K562 (cell line): Measurements from ENCODE around the gene SCIN. TPM values are rescaled to one million over a fixed set of nuclear protein-coding genes. Genes with fewer than 3 reads are reported as not detected.

ENCODE experiments used
- ATAC-seq: fragments of 200-7000 bp; cut with Tn5 transposase; 3 replicates; pipeline ENCODE4 v1.9.1; 2020; ENCODE audit warnings: moderate library complexity
- BruUV-seq: library from RNA; stranded (reverse); fragments of 400-500 nt; replicated peaks from 2 replicates; lab custom pipeline; 2021; lab: Mats Ljungman, UMichigan
- CTCF ChIA-PET: fragments of 300-600 bp; formaldehyde crosslinking; extraction: SDS; loops from one replicate; lab custom pipeline; 2021; ENCODE audit warnings: low intra/inter-chr PET ratio; lab: Yijun Ruan, JAX
- POLR2A ChIA-PET: fragments of 300-600, 350-650 bp; sonication (Branson Sonifier 250); formaldehyde crosslinking; extraction: SDS; loops from one replicate; lab custom pipeline; 2021; ENCODE audit warnings: antibody characterized with exemption, inconsistent platforms; lab: Yijun Ruan, JAX
- DNase-seq, 4 experiments: peaks; one replicate each; pipeline versions ENCODE4 v3.0.0 to v3.0.0-alpha.2; 2011 to 2018; ENCODE audit warnings: low spot score in 3 of 4, mixed read lengths in 3 of 4; ENCODE audit errors: extremely low read depth in 1 of 4
- FAIRE-seq: peaks from 2 replicates; lab custom pipeline; 2011; peaks lifted over from hg19 to GRCh38; lab: Jason Lieb, UNC
- H2AFZ ChIP-seq: 2 replicates; pipeline ENCODE4 v1.6.0; 2011; ENCODE audit warnings: low read depth, low read length, control low read depth, inconsistent platforms
- H3K27ac ChIP-seq: fragments of 200-600 bp; 3 replicates; pipeline ENCODE4 v1.8.0; 2011; ENCODE audit warnings: low read depth, mild to moderate bottlenecking, control low read depth, inconsistent platforms, low read length, moderate library complexity, mixed read lengths; ENCODE audit errors: extremely low read depth
- H3K27me3 ChIP-seq, 2 experiments: fragments of 300-600 bp in 1 of 2; 2 replicates in 1 of 2; 3 replicates in 1 of 2; pipeline versions ENCODE4 v1.6.0 to v1.8.0; 2011; ENCODE audit warnings: inconsistent platforms in 2 of 2, low read length in 2 of 2, mild to moderate bottlenecking in 1 of 2, mixed read lengths in 1 of 2, moderate library complexity in 1 of 2; ENCODE audit not compliant: control insufficient read depth in 2 of 2, insufficient read depth in 2 of 2
- H3K36me3 ChIP-seq: fragments of 300-600 bp; 3 replicates; pipeline ENCODE4 v1.8.0; 2011; ENCODE audit warnings: mild to moderate bottlenecking, low read length, inconsistent platforms; ENCODE audit not compliant: control insufficient read depth, insufficient read depth
- H3K4me1 ChIP-seq, 2 experiments: fragments of 200-600 bp in 1 of 2; replicated peaks in 1 of 2; 2 replicates in 1 of 2; 3 replicates in 1 of 2; pipeline versions ENCODE4 v1.5.1 to v1.8.0; 2011; ENCODE audit warnings: inconsistent platforms in 2 of 2, low read length in 2 of 2, mild to moderate bottlenecking in 1 of 2, mixed read lengths in 1 of 2, moderate library complexity in 1 of 2; ENCODE audit not compliant: control insufficient read depth in 2 of 2, insufficient read depth in 2 of 2
- H3K4me2 ChIP-seq: 2 replicates; pipeline ENCODE4 v1.6.1; 2011; ENCODE audit warnings: low read length, control low read depth, inconsistent platforms, mixed read lengths; ENCODE audit not compliant: insufficient read depth
- H3K4me3 ChIP-seq: fragments of 200-600 bp; sonication (generic), shearing (Covaris generic); 2 replicates; pipeline ENCODE4 v1.5.1; 2016; ENCODE audit warnings: control low read depth, inconsistent platforms
- H3K79me2 ChIP-seq: fragments of 200-600 bp; 3 replicates; pipeline ENCODE4 v1.8.0; 2011; ENCODE audit warnings: low read length, inconsistent platforms; ENCODE audit not compliant: control insufficient read depth, insufficient read depth
- H3K9ac ChIP-seq, 2 experiments: 2 replicates each; pipeline versions ENCODE4 v1.6.0 to v1.6.1; 2011; ENCODE audit warnings: low read depth in 2 of 2, low read length in 2 of 2, control low read depth in 1 of 2, inconsistent platforms in 1 of 2, mild to moderate bottlenecking in 1 of 2, mixed read lengths in 1 of 2; ENCODE audit not compliant: insufficient read depth in 1 of 2
- H3K9me1 ChIP-seq: one replicate; pipeline ENCODE4 v1.6.0; 2011; ENCODE audit warnings: inconsistent platforms, mild to moderate bottlenecking, low read length, moderate library complexity; ENCODE audit not compliant: control insufficient read depth, insufficient read depth
- H3K9me3 ChIP-seq: replicated peaks from 2 replicates; pipeline ENCODE4 v1.5.1; 2011; ENCODE audit warnings: low read depth, low read length, inconsistent platforms; ENCODE audit not compliant: control insufficient read depth, insufficient read depth
- H4K20me1 ChIP-seq: replicated peaks from 2 replicates; pipeline ENCODE4 v1.6.1; 2011; ENCODE audit warnings: low read length, inconsistent platforms, mixed read lengths; ENCODE audit not compliant: control insufficient read depth, insufficient read depth
- AFF1 ChIP-seq, 2 experiments: fragments of 450-650 bp; IDR thresholded peaks; 2 replicates each; pipeline ENCODE4 v1.6.1; 2018; ENCODE audit warnings: mild to moderate bottlenecking in 2 of 2, low read depth in 1 of 2; ENCODE audit not compliant: partially characterized antibody in 2 of 2
- ELF2 ChIP-seq: fragments of 250-450 bp; sonication (Bioruptor Pico); IDR thresholded peaks from 2 replicates; pipeline ENCODE4 v1.5.0; 2021; ENCODE audit warnings: mild to moderate bottlenecking
- KLF16 ChIP-seq: IDR thresholded peaks from 2 replicates; pipeline ENCODE4 v1.6.1; 2016; ENCODE audit warnings: antibody characterized with exemption
- SRSF9 ChIP-seq: fragments of 200-400 bp; formaldehyde crosslinking; IDR thresholded peaks from 2 replicates; pipeline ENCODE4 v1.6.1; 2017; ENCODE audit warnings: low read depth, low read length, borderline replicate concordance
- TCFL5 ChIP-seq: fragments of 250-450 bp; sonication (Bioruptor Pico); conservative IDR thresholded peaks from 2 replicates; pipeline ENCODE4 v1.6.1; 2021; ENCODE audit warnings: mild to moderate bottlenecking, moderate library complexity, matching md5 sums
- THAP7 ChIP-seq: fragments of 250-450 bp; sonication (Bioruptor Pico); IDR thresholded peaks from 2 replicates; pipeline ENCODE4 v1.5.0; 2021
- XRCC3 ChIP-seq: fragments of 450-650 bp; IDR thresholded peaks from 2 replicates; pipeline ENCODE4 v1.6.1; 2017; ENCODE audit warnings: mild to moderate bottlenecking, moderate library complexity
- ZNF444 ChIP-seq: fragments of 250-450 bp; sonication (Bioruptor Pico); IDR thresholded peaks from 2 replicates; pipeline ENCODE4 v1.4.0; 2020; ENCODE audit warnings: mild to moderate bottlenecking, moderate library complexity
- ZNF644 ChIP-seq: fragments of 200-800 bp; sonication (Bioruptor generic); IDR thresholded peaks from 2 replicates; pipeline ENCODE4 v1.6.1; 2016; ENCODE audit warnings: low read depth, missing genetic modification characterization, missing compliant biosample characterization
- WGBS: fragments of 100-300 bp; shearing (Covaris generic); methylation state at CpG from one replicate; pipeline ENCODE4 v1.1.6; 2016; ENCODE audit warnings: low coverage, mixed read lengths; ENCODE audit not compliant: insufficient coverage; ENCODE audit errors: missing lambda C conversion rate; 5-methylcytosine and 5-hydroxymethylcytosine counted together
- in situ Hi-C: fragments of 300-500 bp; cut with MboI; formaldehyde crosslinking; loops from 4 replicates; pipeline ENCODE4 v1.15.0; 2018; ENCODE audit warnings: inconsistent platforms, mixed read lengths
- intact Hi-C: fragments of 100-400 bp; cut with micrococcal nuclease; formaldehyde crosslinking; loops from 2 replicates; pipeline ENCODE4 v1.14.2; 2022
- polyA plus RNA-seq, 8 experiments: library from polyadenylated mRNA; depleted of rRNA in 4 of 8; stranded (reverse) in 5 of 8; unstranded in 3 of 8; fragments of >200 nt; fragmentation: Nextera tagmentation in 2 of 8; fragmentation: Illumina TruSeq in 1 of 8; extraction: Ambion mirVana in 2 of 8; extraction: Trizol in 1 of 8; gene quantifications; 2 replicates each; pipeline versions ENCODE4 v1.2.1 to v1.2.3, GENCODE V29; 2011 to 2014; ENCODE audit warnings: inconsistent platforms in 1 of 8, missing spikeins in 1 of 8
- total RNA-seq, 7 experiments: library from RNA; depleted of rRNA in 6 of 7; stranded (reverse); fragments of >200 nt in 6 of 7; fragmentation: Illumina TruSeq in 2 of 7; extraction: Trizol in 2 of 7; gene quantifications; 2 replicates each; pipeline versions ENCODE4 v1.2.1 to v1.2.3, GENCODE V29; 2011 to 2021; ENCODE audit warnings: low replicate concordance in 1 of 7

The SCIN gene
- total and polyA plus RNA-seq, 9 of the 15 experiments (the other 6 are each of a cell fraction or from before 2014, with no cell fraction given): 0.67 to 18.2 (median 10.6) TPM

- in situ Hi-C loops: no loop called here
- POLR2A ChIA-PET: interaction anchor here (0.8 to 1.9 kb wide), 3 partner anchors 10 to 12 kb away, joined by 3 to 6 read pairs (median 4); no protein-coding TSS in a partner anchor
These were observed 8.6 kb downstream of the SCIN start for GRCh38 chr7:12578930-12579640.

More at GRCh38 chr7:12578930-12579640, 8.6 kb downstream of the SCIN start:
- ATAC-seq (no peak), DNase-seq (no peak), FAIRE-seq (no peak)
- no peak overlapping the region for H3K9ac ChIP-seq
- H3K36me3 ChIP-seq: no peaks in the 10 kb centered on the region
- H2AFZ ChIP-seq: 0 out of 2 replicates have a peak overlapping the region, but pooled peaks have one; percentile 25
- H3K27ac ChIP-seq: no peak overlapping the region
- H3K9me1 ChIP-seq: no peaks in the 10 kb centered on the region
- WGBS: 32% methylated on average over 8 of the region's 8 CpGs
- no TSS peak for BruUV-seq
- H3K4me3 ChIP-seq: no peak overlapping the region
- TF ChIP-seq KLF16 (no peak), ZNF644 (tag) (no peak), XRCC3 (no peak), TCFL5 (no peak), AFF1 (IDR thresholded peaks at IDR 0.05; ENCODE audit: low read depth in 1 of 2, partially characterized antibody in 2 of 2) (no peak), THAP7 (CRISPR knock-in tag) (no peak), SRSF9 (no peak), ZNF444 (CRISPR knock-in tag) (no peak), ELF2 (CRISPR knock-in tag) (no peak)
- no peaks in the 10 kb centered on the region for H3K9me3 ChIP-seq
- no peak overlapping the region for H3K4me2 ChIP-seq
- intact Hi-C loops: no loop called here
- CTCF ChIA-PET: no interaction called here
- H3K27me3 ChIP-seq: no peaks in the 10 kb centered on the region
- H3K4me1 ChIP-seq: no peaks in the 10 kb centered on the region; a peak in 2 of 5 replicates
- no peaks in the 10 kb centered on the region for H3K79me2 ChIP-seq
- no peaks in the 10 kb centered on the region for H4K20me1 ChIP-seq
